Osteoblast (primary cell): Measurements from ENCODE around the gene GALNS. TPM values are rescaled to one million over a fixed set of nuclear protein-coding genes. Genes with fewer than 3 reads are reported as not detected.

ENCODE experiments used
- DNase-seq: peaks from one replicate; pipeline ENCODE4 v3.0.0; 2011; ENCODE audit warnings: low spot score, mixed read lengths; ENCODE audit not compliant: insufficient read length; ENCODE audit errors: missing footprints
- H2AFZ ChIP-seq: 2 replicates; pipeline ENCODE4 v1.6.0; 2011; ENCODE audit warnings: mild to moderate bottlenecking, low read length
- H3K27ac ChIP-seq: 2 replicates; pipeline ENCODE4 v1.5.1; 2011; ENCODE audit warnings: mild to moderate bottlenecking, low read depth, low read length, moderate library complexity
- H3K27me3 ChIP-seq: 2 replicates; pipeline ENCODE4 v1.6.0; 2012; ENCODE audit warnings: mild to moderate bottlenecking, control low read depth, inconsistent platforms, low read length, moderate library complexity; ENCODE audit not compliant: insufficient read depth
- H3K36me3 ChIP-seq: 2 replicates; pipeline ENCODE4 v1.5.1; 2011; ENCODE audit warnings: mild to moderate bottlenecking, low read length, control low read depth, moderate library complexity; ENCODE audit not compliant: insufficient read depth
- H3K4me1 ChIP-seq: 2 replicates; pipeline ENCODE4 v1.5.1; 2011; ENCODE audit warnings: mild to moderate bottlenecking, low read length, control low read depth, moderate library complexity; ENCODE audit not compliant: insufficient read depth
- H3K4me2 ChIP-seq: 2 replicates; pipeline ENCODE4 v1.6.0; 2011; ENCODE audit warnings: mild to moderate bottlenecking, low read length; ENCODE audit not compliant: insufficient read depth
- H3K4me3 ChIP-seq: fragments of 200-600 bp; sonication (generic); 3 replicates; pipeline ENCODE4 v1.5.1; 2012; ENCODE audit warnings: mild to moderate bottlenecking, low read length, inconsistent platforms; ENCODE audit not compliant: insufficient read depth
- H3K79me2 ChIP-seq: 2 replicates; pipeline ENCODE4 v1.6.0; 2012; ENCODE audit warnings: mild to moderate bottlenecking, low read length, control low read depth, inconsistent platforms; ENCODE audit not compliant: insufficient read depth
- H3K9me3 ChIP-seq: 2 replicates; pipeline ENCODE4 v1.5.1; 2011; ENCODE audit warnings: low read depth, low read length, control low read depth
- H4K20me1 ChIP-seq: 2 replicates; pipeline ENCODE4 v1.6.0; 2012; ENCODE audit warnings: mild to moderate bottlenecking, low read length, control low read depth; ENCODE audit not compliant: insufficient read depth
- CTCF ChIP-seq: IDR thresholded peaks from 2 replicates; pipeline ENCODE4 v1.5.1; 2011; ENCODE audit warnings: mild to moderate bottlenecking, low read depth, low read length, moderate library complexity; ENCODE audit errors: extremely low read depth
- total RNA-seq: library from RNA; depleted of rRNA; stranded (reverse); fragments of >200 nt; gene quantifications from 2 replicates; pipeline ENCODE4 v1.2.3, GENCODE V29; 2012

GALNS gene, protein sequence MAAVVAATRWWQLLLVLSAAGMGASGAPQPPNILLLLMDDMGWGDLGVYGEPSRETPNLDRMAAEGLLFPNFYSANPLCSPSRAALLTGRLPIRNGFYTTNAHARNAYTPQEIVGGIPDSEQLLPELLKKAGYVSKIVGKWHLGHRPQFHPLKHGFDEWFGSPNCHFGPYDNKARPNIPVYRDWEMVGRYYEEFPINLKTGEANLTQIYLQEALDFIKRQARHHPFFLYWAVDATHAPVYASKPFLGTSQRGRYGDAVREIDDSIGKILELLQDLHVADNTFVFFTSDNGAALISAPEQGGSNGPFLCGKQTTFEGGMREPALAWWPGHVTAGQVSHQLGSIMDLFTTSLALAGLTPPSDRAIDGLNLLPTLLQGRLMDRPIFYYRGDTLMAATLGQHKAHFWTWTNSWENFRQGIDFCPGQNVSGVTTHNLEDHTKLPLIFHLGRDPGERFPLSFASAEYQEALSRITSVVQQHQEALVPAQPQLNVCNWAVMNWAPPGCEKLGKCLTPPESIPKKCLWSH
- total RNA-seq, result 43.6 and 48.1 TPM in 2 replicates

GRCh38 chr16:88856828-88857727, at the start of gene GALNS, which contains the start of gene TRAPPC2L:
Gene GALNS (minus strand): TSS chr16:88856947. CDS start chr16:88856877, 70 bp downstream.
Gene TRAPPC2L (plus strand): TSS chr16:88857127. CDS start chr16:88857151, 24 bp downstream.
- peak within 1 kb of the TSS; percentile 98 for H3K4me2 ChIP-seq
- peak within 1 kb of the TSS; percentile 97 for H2AFZ ChIP-seq
- no peaks in the 10 kb centered on the region for H3K9me3 ChIP-seq
- H3K4me1 ChIP-seq, result peaks cover 15% of the 10 kb centered on the region
- H3K4me3 ChIP-seq, result peak within 1 kb of the TSS; percentile 95
- H3K27ac ChIP-seq, result peak within 1 kb of the TSS; percentile 68
- peak; percentile 100 for DNase-seq
- peaks cover 13% of the 10 kb centered on the region for H4K20me1 ChIP-seq
- H3K79me2 ChIP-seq, result peaks cover 25% of the 10 kb centered on the region
- no peak for TF ChIP-seq CTCF
- H3K27me3 ChIP-seq, result no peaks in the 10 kb centered on the region
- peaks cover 24% of the 10 kb centered on the region for H3K36me3 ChIP-seq

- no peaks in the 10 kb centered on the region for H3K79me2 ChIP-seq
- no peaks in the 10 kb centered on the region for H3K4me1 ChIP-seq
- H3K9me3 ChIP-seq, result no peaks in the 10 kb centered on the region
- H3K27ac ChIP-seq, result no peak overlapping the region
- H3K4me3 ChIP-seq, result no peak overlapping the region
- H3K36me3 ChIP-seq, result no peaks in the 10 kb centered on the region
- peaks cover 16% of the 10 kb centered on the region for H3K27me3 ChIP-seq
- DNase-seq, result no peak
- no peak overlapping the region for H2AFZ ChIP-seq
- no peak for TF ChIP-seq CTCF
- no peaks in the 10 kb centered on the region for H4K20me1 ChIP-seq
- no peak overlapping the region for H3K4me2 ChIP-seq
Observed at GRCh38 chr16:88906020-88906419, 49.3 kb upstream of the GALNS start.

DNA sequence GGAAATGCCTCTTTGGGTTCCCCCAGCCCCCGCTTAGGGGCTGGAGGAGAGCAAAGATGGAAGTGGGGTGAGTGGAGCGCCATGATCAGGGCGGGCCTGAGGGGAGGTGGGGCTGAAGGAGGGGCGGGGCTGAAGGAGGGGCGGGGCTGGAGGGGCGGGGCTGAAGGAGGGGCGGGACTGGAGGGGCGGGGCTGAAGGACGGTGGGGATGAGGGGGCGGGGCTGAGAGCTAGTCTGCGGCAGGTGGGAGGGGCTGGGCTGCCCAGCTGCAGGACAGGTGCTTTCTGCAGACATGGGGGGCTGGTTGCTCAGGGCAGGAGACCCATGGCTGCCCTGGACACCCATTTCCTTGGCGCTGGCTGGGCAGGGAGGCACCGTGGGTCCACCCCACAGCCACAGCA, 48.8 kb upstream of the GALNS start:
- Histone ChIP-seq H3K9me3 (no peaks in the 10 kb centered on the region), H2AFZ (no peak overlapping the region), H3K4me1 (no peaks in the 10 kb centered on the region), H3K4me2 (no peak overlapping the region), H3K4me3 (no peak overlapping the region), H3K27me3 (peaks cover 15% of the 10 kb centered on the region), H4K20me1 (no peaks in the 10 kb centered on the region), H3K79me2 (no peaks in the 10 kb centered on the region), H3K27ac (no peak overlapping the region), H3K36me3 (no peaks in the 10 kb centered on the region)
- DNase-seq, result peak; percentile 89
- TF ChIP-seq CTCF, result no peak
